HG03457 (cell line): ENCODE measurements around the gene IQCN.

Experiments
- ATAC-seq: cut with Tn5 transposase; IDR thresholded peaks from one replicate; pipeline ENCODE4 v1.9.1; 2021; ENCODE audit warnings: moderate number of reproducible peaks; ENCODE audit not compliant: unreplicated experiment

The IQCN gene, protein sequence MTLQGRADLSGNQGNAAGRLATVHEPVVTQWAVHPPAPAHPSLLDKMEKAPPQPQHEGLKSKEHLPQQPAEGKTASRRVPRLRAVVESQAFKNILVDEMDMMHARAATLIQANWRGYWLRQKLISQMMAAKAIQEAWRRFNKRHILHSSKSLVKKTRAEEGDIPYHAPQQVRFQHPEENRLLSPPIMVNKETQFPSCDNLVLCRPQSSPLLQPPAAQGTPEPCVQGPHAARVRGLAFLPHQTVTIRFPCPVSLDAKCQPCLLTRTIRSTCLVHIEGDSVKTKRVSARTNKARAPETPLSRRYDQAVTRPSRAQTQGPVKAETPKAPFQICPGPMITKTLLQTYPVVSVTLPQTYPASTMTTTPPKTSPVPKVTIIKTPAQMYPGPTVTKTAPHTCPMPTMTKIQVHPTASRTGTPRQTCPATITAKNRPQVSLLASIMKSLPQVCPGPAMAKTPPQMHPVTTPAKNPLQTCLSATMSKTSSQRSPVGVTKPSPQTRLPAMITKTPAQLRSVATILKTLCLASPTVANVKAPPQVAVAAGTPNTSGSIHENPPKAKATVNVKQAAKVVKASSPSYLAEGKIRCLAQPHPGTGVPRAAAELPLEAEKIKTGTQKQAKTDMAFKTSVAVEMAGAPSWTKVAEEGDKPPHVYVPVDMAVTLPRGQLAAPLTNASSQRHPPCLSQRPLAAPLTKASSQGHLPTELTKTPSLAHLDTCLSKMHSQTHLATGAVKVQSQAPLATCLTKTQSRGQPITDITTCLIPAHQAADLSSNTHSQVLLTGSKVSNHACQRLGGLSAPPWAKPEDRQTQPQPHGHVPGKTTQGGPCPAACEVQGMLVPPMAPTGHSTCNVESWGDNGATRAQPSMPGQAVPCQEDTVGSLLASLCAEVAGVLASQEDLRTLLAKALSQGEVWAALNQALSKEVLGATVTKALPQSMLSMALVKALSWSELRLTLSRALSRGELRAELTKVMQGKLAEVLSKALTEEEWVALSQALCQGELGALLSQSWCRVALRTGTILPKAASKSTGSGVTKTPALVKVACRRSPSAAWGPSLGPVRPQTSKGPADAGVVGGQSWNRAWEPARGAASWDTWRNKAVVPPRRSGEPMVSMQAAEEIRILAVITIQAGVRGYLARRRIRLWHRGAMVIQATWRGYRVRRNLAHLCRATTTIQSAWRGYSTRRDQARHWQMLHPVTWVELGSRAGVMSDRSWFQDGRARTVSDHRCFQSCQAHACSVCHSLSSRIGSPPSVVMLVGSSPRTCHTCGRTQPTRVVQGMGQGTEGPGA (N-terminal part only)

DNA sequence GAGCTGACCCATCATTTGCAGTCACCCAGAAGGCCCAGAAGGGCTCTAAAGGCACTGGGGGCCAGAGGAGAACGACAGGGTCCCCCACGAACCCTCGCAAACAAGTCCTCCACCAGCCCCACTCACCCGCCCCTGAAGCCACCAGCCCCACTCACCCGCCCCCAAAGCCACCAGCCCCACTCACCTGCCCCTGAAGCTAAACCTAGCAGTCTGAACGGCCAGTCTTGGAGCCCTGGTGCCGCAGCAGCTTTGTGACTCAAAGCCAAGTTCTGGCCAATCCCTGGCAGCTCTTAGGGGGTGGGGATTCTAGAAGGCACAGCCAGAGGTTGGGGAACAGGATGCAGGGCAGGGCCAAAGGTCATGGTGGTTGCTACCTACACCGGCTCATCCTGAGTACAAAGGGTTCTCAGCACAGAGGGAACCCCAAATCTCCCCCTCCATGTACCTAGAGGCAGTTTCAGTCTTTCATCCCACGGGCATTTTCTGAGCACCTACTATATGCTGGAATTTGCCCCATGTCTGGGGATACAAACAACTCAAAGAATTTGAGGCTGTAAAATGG, at the start of gene IQCN:
Gene IQCN, minus strand, starts transcription at position 234 of the 562 bp plus-strand sequence. CDS start 4,974 bp downstream, outside the sequence.
- ATAC-seq = no peak

DNA sequence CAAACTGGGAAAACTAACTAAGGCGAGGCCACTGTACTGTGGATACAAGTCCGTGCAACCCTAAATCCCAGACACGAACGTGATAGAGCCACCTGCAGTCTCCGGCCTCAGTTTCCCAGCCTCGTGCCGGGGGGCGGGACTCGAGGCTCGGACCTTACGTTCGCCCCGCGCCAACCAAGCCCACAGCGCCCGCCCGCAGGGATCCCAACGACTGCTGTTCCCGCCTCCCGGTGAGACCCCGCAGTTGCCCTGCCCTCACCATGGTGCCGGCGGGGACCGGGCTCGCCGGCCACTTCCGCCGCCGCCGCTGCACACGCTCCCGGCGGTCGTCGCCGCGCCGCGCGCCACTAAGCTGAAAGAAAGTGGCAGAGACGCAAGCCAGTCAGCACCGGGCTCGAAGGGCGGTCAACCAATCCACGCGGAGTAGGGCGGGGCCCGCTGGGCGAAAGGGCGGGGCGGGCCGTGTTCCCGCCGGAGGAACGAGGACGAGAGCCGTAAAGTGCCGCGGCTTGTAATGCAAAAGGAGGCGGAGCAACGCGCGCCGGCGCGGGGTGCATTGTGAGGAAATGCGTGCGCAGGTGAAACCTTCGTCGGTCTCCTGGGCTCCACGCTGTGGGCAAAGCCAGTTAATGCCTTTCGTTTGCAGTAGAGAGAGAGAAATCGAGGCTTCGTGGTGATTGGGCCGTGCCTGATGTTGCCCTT, 48.7 kb upstream of the IQCN start, which contains the start of gene LSM4:
Gene LSM4, minus strand, starts transcription at position 318 of the 702 bp plus-strand sequence. Its CDS starts 56 bp downstream, at position 262.
- peak; percentile 76 for ATAC-seq

DNA sequence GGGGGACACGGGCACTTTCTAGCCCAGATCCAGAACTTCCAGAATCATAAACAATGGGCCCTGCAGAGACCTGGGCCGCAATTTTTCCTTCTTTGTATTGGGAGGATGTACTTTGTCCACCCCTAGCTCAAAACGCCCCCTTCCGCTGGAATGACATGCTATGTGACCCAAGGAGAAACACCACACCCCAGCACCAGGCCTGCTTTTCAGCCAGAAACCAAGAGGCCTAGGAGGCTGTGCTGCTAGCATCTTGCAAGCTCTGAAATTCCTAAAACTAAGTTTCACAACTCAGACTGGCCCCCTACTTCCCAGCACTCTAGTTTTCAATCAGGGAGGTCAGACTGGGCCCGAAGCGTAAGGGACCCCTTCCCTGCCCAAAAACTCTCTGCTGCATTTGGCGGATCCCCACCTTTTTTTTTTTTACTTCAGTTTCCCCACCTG, 48.1 kb upstream of the IQCN start:
- no peak for ATAC-seq

DNA sequence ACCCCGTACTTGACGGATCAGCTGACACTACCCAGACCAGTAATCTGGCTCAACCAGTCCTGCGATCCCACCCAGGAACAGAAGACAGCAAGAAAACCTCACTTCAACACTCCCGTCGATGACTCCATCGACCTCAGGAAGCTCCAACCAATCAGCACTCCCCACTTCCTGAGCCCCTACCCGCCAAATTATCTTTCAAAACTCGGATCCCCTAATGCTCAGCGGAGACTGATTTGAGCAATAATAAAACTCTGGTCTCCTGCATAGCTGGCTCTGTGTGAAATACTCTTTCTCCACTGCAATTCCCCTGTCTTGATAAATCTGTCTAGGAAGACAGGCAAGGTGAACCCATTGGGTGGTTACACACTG, 47.5 kb upstream of the IQCN start:
- ATAC-seq = no peak

DNA sequence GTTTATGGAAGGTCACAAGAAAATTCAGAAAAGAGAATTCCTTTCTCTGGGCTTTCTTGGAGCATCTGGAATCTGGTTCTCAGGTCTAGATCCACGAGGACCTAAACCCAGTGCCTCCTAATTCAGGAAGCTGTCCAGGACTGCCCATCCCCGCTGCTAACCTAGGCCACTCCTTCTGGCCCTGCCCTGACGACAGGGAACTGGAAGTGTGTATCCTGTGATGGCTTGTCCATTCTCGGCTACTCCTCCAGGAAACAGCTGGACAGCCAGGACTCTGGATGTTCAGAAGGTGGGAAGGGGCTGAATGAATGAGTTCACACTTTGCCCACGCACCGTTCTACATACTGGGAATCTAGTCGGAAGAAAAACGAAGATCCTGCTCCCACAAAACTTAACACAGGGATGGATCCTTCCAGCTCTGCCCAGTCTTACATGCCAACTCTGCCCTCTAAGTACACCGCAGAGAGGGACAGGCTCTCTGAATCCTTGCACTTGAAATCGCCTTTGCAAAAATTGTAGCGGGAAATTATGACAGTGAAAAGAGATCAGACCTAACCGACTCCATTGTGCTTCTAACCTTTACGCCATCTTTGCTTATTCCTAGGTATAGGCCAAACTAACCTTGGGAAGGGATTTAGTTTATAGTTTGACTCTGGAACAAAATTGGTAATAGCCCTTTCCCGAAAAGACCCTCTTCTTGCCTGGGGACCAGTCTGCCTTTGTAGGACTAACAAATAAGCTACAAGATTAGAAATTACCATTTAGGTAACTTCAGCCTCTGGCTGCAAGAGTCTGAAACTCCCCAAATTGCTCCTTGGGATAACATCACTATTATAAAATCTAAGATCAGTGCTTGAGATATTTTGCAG, 46.8 kb upstream of the IQCN start:
- ATAC-seq = no peak

DNA sequence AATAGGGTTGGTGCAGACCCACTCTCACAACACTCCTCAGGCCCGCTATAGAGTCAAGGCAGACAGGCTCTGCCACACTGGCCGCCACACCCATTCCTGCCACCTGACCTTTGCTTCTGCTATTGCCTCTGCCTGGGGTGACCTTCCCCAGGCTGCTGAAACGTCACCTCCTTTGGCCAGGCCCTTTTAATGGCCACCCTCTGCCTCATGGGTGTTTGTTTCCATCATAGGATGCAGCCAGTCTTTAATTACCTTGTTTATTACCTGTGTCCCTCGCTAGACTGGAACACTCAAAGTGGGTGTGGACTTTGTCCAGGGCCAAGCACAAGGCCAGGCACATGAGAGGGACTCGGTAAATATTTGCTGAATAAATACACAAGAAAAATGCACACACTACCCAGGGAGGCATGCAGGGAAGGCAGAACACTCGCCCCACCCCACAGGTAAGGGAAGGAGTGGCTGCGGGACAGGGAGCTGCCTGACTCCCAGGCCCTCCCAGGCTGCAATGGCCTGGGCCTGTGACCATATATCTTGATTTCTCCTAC, 45.4 kb upstream of the IQCN start:
- no peak for ATAC-seq

DNA sequence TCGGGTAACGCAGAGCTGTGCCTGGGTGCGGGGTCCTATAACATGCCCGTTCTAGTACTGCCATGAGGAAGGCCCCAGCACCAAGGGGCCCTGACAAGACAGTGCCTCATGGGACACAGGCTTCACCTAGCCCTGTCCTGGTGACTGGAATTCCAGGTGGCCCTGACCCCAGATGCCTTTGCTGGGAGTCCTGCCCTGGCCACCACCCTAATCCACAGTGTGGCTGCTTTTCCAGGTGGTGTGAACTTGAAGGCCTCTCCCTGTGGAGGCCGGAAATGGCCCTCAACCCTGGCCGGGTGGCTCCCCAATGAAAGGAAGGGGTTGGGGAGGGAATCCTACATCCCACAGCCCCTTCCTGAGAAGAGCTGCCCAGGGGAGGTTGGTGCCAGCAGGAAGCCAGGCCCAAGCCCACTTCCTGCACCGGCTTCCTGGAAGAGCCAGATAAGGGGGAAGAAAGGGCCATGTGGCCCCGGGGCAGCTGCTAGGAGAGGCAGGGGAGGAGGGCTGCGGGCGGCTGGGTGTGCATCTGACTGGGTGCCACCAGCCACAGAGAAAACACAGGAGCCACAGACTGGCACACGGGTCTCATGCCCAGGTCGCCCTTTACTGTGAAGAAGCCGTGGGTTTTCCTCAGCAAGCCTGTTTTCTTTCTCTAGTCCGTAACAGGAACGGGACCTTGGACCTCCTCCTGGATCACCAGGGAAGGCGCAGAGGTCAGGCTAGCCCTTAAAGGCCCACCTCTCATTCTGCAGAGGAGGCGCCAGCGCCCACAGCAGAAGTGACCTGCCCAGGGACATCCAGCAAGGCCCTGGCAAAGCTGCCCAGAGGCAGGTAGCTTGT, 43.9 kb upstream of the IQCN start:
- no peak for ATAC-seq

DNA sequence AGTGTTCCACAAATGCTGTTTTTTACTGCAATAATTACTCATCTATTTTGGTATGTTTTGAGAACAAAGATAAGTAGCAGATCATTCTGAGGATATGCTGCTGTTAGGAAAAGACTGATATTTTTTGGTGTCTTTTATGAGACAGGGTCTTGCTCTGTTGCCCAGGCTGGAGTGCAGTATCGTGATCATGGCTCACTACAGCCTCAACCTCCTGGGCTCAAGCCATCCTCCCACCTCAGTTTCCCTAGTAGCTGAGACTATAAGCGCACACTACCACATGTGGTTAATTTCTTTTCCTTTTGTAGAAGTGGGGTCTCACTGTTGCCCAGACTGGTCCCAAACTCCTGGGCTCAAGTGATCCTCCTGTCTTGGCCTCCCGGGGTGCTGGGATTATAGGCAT, 39.1 kb upstream of the IQCN start:
- no peak for ATAC-seq

DNA sequence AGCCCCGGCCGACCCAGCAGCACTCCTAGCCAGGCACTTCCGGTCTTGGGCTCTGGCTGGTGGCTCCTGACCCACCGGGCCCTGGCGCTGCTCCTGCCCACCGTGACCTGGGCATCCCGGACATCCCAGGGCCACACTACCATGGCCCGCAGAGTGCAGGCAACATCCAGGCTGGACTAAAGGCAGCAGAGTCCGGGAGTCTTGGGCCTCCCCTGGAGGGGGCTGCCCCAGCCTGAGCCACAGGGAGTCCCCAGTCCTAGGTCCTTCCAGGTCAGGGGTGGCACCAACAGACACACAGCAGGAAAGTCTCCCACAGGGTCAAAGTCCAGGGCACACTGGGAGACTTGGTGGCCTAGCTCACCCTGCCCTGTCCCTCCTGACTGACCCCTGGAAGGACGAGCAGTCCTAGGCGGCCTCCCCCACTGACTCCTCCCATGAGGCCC, 37.9 kb upstream of the IQCN start:
- ATAC-seq = no peak

DNA sequence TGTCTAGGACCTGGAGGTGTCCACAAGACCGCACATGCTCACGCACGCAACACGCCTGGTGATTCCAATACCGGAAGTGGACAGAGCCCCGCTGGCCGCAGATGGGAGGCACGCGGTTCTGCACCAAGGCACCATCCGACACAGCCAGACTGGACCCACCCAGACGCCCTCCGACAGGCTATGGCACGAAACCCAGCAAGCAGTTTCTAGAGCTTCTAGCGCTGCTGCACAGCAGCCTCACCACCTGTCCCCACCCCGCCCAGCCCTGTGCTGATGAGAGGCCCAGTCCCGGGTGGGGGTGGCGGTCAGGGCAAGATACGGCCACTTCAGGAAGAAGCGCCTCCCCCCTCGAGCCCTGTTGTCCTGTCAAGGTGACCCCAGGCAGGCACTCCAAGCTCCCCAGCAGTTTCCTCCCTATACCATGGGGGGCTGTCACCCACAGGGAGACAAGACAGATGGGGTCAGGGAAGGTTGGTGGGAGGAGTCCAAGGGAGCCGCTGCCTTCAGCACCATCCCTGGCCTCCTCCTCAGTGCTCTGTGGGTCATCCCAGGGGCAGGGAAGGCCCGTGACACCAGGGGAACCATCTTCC, 37.3 kb upstream of the IQCN start:
- ATAC-seq = no peak

DNA sequence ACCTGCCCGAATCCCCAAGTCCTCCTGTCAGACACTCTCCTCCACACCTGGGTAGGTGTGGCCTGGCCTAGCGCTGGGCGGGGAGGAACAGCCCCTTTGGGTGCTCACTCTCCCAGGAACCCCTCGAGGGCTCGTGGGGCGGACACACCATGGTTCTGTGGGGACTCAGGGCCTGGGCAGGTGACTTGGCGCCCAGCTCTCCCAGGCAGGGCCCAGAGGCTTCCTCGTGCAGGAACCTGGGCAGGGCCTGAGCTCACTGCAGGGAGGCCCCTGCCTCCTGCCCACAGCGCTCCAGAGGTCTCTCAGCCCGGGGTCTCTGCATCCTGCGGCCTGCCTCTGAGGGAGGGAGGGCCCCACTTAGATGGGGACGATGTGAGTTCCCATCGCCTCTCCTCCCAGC, 36.7 kb upstream of the IQCN start:
- no peak for ATAC-seq

DNA sequence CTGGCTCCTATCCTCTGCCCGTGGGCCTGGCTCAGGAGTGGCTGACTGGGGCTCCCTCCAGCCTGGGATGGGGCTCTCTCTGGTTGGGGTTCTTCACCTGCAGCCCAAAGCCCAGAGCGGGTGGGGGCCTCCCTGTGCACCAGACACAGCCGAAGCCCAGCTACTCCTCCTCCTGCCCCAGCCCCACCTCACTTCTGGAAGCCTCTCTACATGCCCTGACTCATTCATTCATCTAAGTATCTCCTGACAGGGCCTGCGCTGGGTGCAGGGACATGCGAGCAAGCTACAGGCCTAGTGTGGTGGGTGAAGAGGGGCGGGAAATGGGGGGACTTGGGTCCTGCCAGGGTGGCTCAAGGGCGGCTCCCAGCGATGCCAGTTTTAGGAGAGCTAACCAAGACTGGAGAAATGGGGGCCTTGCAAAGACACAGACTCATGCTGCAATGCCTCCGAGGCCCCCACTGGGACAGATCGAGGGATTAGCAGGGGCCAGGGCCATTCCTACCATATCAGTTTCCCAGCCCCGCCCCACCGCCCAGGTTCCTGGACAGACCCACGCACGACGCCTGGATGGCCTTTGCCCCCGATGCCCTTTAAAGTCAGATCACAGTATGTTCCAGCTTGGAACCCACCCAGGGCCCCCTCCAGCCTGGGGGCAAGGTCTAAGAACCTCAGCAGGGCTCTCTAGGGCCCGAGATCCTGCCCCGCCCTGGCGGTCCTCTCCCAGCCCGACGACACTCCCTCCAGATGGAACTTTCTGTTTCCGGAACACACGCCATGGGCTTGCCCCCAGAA, 36.1 kb upstream of the IQCN start:
- no peak for ATAC-seq

DNA sequence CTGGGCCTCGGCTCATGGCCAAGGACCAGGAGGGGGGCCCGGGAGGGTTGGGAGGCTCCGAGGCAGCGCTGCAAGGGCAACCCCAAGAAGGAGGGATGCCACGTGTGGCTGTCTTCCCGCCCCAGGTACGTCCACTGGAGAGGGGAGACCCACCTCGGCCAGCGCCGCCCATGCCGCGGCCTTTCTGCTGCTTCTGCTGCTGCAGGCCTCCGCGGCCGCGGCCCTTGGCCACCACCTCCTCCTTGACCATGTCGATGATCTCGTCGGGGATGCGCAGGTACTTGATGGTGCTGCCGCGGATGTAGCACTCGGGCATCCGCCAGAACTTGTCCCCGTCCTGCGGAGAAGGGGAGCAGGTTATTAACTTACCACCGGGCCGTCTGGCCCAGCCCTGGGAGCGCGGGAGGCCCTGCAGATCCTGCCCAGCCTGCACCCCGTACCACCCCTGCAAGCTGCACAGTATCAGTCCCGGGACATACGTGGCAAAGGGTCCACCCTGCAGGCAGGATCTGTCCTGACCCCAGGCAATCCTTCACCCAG, 35.3 kb upstream of the IQCN start:
- ATAC-seq = no peak

DNA sequence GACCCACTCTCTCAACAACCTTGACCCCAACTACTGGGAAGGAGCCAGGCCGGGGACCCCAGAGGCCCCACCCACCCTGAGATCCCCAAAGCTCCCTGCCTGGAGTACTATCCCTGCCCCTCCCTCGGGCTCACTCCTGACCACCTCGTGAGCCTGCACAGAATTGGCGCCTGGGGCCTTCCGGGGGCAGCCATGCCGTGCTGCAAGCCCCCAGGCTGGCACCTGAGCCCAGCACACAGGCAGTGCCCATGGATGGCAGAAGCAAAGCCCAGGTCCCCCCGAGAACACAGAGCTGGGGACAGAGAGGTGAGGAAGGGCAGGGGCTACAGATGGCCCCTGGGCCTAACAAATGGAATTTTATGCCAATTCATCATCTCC, 34.7 kb upstream of the IQCN start:
- ATAC-seq = no peak

DNA sequence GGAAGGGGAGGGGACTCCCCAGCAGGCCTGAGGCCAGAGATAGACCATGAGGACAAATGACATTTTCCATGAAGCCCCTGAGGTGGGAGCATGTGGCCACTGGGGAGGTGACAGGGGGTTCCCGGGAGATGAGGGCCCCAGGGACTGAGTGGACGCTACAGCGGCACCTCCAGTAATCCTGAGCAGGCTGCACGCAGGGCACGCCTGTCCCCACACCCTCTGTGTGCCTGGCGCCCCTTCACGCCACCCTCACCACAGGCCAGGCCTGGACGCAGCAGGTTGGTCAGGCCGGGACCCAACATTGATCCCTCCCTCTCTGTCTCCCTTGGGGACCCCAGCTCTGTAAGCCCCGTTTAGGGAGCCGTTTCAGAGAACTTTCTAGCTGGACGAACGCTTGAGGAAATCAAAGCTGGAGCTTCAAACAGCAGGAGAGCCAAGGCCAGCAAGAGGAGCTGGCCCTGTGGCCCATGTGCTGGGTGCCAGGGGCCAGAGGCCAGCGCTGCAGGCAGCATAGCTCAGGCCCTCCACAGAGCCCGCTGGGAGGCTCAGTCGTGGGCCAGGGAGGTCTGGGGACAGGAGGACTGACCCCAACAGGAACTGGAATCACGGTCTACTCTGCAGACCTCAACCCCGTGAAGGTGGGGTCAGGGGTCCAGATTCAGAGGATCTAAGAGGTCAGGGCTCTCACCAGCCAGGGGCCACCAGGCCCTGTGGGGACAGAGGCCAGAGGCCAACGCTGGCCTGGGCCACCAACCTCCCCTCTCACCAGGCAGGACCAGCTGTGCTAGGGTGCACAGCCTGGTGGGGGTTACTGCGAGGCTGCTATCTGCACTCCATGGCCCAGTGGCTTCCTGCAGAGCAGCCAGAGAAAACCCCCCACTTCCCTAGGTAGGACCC, 34.0 kb upstream of the IQCN start:
- ATAC-seq = no peak
